ENCODE data around the gene NID2. TPM values are rescaled to one million over a fixed set of nuclear protein-coding genes. Genes with fewer than 3 reads are reported as not detected.
A peak's percentile ranks its signal among the peaks of the same experiment; 100 is the strongest.

Gene NID2
- total RNA-seq, 2 experiments from 2014 or later, result 0.30 to 0.33 TPM

GRCh38 chr14:52025310-52025709 lies 43.5 kb downstream of the NID2 start:
- POLR2A ChIA-PET, result no interaction called here
- H3K36me3 Mint-ChIP-seq (ENCODE audit: low read depth), result peaks cover 6% of the 10 kb centered on the region

GRCh38 chr14:52023518-52023917 lies 45.3 kb downstream of the NID2 start:
- CTCF ChIA-PET, result no interaction called here

More at GRCh38 chr14:52025310-52025709, 43.5 kb downstream of the NID2 start:
- peaks cover 28% of the 10 kb centered on the region for H3K4me1 Mint-ChIP-seq
- no peak overlapping the region for H3K4me3 Mint-ChIP-seq
- H3K27me3 Mint-ChIP-seq, result peaks cover 3% of the 10 kb centered on the region
- CTCF ChIA-PET, result interaction anchor here (1.8 kb wide), 1 partner anchor 10 kb away, joined by 5 read pairs; no protein-coding TSS in a partner anchor
- H3K27ac Mint-ChIP-seq, result no peak overlapping the region
- H3K9me3 Mint-ChIP-seq, result peaks cover 12% of the 10 kb centered on the region
- no peak for DNase-seq

DNA sequence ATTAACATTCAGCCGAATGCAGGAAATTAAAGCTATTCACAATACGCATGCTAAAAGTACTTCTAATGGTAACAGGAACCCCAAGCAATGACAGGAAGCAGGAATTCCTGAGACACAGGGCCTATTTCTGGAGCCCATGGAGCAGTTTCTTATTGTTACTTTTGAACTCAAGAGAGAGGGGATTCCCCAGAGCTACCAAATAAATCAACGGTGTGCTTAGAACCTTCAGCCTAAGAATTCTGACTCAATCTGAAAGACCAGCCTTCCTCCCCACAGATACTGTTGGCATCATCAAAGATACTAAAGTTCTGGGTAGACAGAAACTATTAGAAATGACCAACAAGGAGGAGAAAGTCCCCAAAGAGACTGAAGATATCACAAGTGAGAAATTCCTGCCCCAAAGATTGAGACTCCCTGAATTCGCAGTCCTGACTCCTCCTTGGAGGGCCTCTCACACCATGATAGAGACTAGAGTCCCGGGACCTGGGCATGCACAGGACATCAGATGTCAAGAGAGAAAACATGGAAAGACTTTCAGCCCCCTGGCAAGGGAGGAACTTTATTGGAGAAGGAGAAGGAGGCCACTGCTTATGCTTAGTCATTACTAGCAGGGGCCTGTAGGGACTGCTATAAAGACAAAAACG lies 46.8 kb downstream of the NID2 start:
- DNase-seq, result no peak
- no peak overlapping the region for H3K27ac Mint-ChIP-seq
- H3K4me1 Mint-ChIP-seq, result peaks cover 35% of the 10 kb centered on the region
- H3K9me3 Mint-ChIP-seq, result peaks cover 12% of the 10 kb centered on the region
- no peaks in the 10 kb centered on the region for H3K27me3 Mint-ChIP-seq
- POLR2A ChIA-PET, result no interaction called here
- H3K4me3 Mint-ChIP-seq, result no peak overlapping the region
- H3K36me3 Mint-ChIP-seq (ENCODE audit: low read depth), result peaks cover 6% of the 10 kb centered on the region
- CTCF ChIA-PET, result interaction anchor here (1.3 kb wide), 1 partner anchor 22 kb away, joined by 4 read pairs; no protein-coding TSS in a partner anchor

More at GRCh38 chr14:52023518-52023917, 45.3 kb downstream of the NID2 start:
- Mint-ChIP-seq H3K27ac (no peak overlapping the region), H3K4me1 (peaks cover 35% of the 10 kb centered on the region), H3K27me3 (peaks cover 2% of the 10 kb centered on the region), H3K36me3 (ENCODE audit: low read depth) (peaks cover 6% of the 10 kb centered on the region), H3K4me3 (no peak overlapping the region), H3K9me3 (peaks cover 12% of the 10 kb centered on the region)
- POLR2A ChIA-PET, result no interaction called here
- no peak for DNase-seq

- H3K4me3 Mint-ChIP-seq, result no peak overlapping the region
These were observed 47.8 kb downstream of the NID2 start for GRCh38 chr14:52020866-52021717.

DNA sequence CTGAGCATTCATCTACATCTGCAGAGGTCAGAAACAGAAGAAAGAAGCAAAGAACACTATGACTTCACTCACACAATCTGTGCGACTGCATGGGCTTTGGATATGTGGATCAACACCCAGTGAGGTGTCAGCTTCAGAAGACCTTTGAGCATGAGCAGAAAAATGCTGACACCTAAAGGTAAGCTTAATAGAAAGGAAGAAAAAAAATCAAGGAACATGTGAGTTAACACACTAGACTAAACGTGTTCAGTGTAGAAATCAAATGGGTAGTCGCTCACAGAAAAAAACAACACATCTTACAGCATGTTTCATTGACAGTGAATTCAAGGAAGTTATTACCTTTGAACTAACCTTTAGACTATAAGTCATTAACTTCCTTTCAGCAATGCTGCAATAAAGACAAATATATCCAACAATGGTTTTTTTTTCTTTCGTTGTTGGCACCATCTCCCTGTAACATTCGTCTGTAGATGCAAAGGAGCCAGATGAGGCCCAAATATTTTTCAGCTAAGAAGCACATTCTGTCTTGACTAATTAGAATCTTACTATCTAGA lies 48.6 kb downstream of the NID2 start:
- H3K27me3 Mint-ChIP-seq, result peaks cover 5% of the 10 kb centered on the region
- no peak overlapping the region for H3K4me3 Mint-ChIP-seq
- no peak for DNase-seq
- H3K27ac Mint-ChIP-seq, result no peak overlapping the region
- ChIA-PET POLR2A (no interaction called here), CTCF (interaction anchor here (0.6 to 1.7 kb wide), 5 partner anchors 9 to 1146 kb away, joined by 3 to 5 read pairs (median 4); no protein-coding TSS in a partner anchor)
- peaks cover 4% of the 10 kb centered on the region for H3K36me3 Mint-ChIP-seq (ENCODE audit: low read depth)
- peaks cover 12% of the 10 kb centered on the region for H3K9me3 Mint-ChIP-seq
- H3K4me1 Mint-ChIP-seq, result peaks cover 35% of the 10 kb centered on the region

More at GRCh38 chr14:52020866-52021717, 47.8 kb downstream of the NID2 start:
- Mint-ChIP-seq H3K36me3 (ENCODE audit: low read depth) (peaks cover 6% of the 10 kb centered on the region), H3K27me3 (peaks cover 5% of the 10 kb centered on the region), H3K9me3 (peaks cover 12% of the 10 kb centered on the region), H3K27ac (peak overlapping the region; percentile 73), H3K4me1 (peaks cover 35% of the 10 kb centered on the region)
- ChIA-PET POLR2A (no interaction called here), CTCF (interaction anchor here (1.3 kb wide), 1 partner anchor 23 kb away, joined by 4 read pairs; no protein-coding TSS in a partner anchor)
- no peak for DNase-seq

DNA sequence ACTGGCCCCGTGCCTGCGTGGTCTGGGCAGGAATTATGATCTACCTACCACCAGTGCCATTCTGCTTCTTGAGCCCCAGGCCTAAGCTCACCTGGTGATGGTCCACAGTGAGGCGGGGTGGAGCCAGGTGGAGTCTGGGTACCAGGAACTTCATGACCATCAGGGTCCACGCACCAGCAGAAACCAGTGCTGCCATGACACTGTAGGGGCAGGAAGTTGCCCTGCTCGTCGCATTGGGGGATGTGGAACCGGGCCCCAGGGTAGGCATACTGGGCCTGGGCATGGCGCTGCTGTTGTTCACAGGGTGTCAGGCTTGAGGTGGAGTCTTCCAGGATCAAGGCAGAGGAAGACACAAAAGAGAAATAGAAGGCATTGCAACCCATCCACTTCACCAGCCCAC lies 49.9 kb downstream of the NID2 start:
- POLR2A ChIA-PET, result no interaction called here
- CTCF ChIA-PET, result interaction anchor here (1.5 to 1.7 kb wide), 2 partner anchors 10 to 25 kb away, joined by 3 to 5 read pairs; no protein-coding TSS in a partner anchor
- Mint-ChIP-seq H3K4me3 (no peak overlapping the region), H3K9me3 (peaks cover 5% of the 10 kb centered on the region), H3K27ac (no peak overlapping the region), H3K27me3 (peaks cover 5% of the 10 kb centered on the region), H3K36me3 (ENCODE audit: low read depth) (peaks cover 4% of the 10 kb centered on the region), H3K4me1 (peaks cover 35% of the 10 kb centered on the region)
- no peak for DNase-seq

DNA sequence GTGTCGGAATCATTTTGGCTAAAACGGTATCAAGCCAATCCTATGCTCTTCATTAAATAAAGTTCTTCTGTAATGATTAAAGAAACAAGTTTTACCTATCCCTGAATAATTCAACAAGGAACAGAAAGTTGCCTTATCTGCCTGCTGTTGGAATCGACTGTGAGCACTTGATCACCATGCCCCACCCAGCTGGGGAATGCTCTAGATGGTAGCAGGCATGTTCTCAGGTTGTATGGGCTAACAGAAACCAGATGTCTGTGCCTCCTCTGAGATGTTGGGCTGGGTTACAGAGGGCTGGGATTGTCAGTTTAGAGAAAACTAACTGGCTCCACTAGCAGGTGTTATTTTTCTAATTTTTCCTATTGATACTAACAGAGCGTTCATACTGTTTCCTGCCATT lies 50.6 kb downstream of the NID2 start:
- H3K27me3 Mint-ChIP-seq, result peaks cover 5% of the 10 kb centered on the region
- ChIA-PET POLR2A (no interaction called here), CTCF (no interaction called here)
- DNase-seq, result no peak
- H3K4me3 Mint-ChIP-seq, result no peak overlapping the region
- H3K4me1 Mint-ChIP-seq, result peaks cover 35% of the 10 kb centered on the region
- H3K27ac Mint-ChIP-seq, result no peak overlapping the region
- peaks cover 4% of the 10 kb centered on the region for H3K9me3 Mint-ChIP-seq
- H3K36me3 Mint-ChIP-seq (ENCODE audit: low read depth), result peaks cover 4% of the 10 kb centered on the region

DNA sequence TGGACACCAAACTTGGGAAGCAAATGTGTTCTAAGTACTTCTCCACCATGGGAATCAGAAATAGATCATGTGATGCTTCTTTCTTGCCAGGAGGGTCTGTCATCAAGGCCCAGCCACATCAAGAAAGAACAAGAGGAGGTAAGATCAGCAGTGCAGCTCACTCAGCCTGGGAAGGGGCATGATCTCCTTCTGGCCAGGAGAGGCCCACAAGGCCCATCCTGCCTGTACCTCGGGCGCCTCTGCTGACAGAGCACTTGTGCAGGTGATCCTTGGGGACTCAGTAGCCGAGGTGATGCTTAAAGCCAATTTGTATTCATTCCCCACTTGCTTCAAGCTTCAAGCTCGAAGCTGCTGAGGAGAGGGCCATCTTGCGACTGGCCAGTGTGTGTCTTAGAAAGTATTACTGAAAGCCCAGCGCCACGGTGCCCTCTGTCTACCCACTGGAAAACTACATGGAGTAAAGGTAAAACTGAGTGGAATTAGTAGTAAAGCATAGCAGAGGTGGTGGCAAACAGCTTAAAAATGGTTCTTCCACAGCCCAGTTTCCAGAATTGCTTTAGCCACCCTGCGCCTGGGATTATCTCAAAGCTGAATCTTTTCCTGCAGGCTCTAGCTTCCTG lies 53.3 kb downstream of the NID2 start:
- no peak for DNase-seq
- Mint-ChIP-seq H3K4me3 (no peak overlapping the region), H3K27ac (no peak overlapping the region), H3K36me3 (ENCODE audit: low read depth) (peaks cover 13% of the 10 kb centered on the region), H3K9me3 (no peaks in the 10 kb centered on the region), H3K4me1 (peaks cover 9% of the 10 kb centered on the region), H3K27me3 (peaks cover 5% of the 10 kb centered on the region)
- ChIA-PET CTCF (interaction anchor here (0.8 to 1.6 kb wide), 3 partner anchors 9 to 38 kb away, joined by 3 to 5 read pairs (median 3); no protein-coding TSS in a partner anchor), POLR2A (no interaction called here)

- POLR2A ChIA-PET, result no interaction called here
- CTCF ChIA-PET, result interaction anchor here (0.8 to 1.6 kb wide), 2 partner anchors 10 to 37 kb away, joined by 3 to 5 read pairs; no protein-coding TSS in a partner anchor
- Mint-ChIP-seq H3K9me3 (no peaks in the 10 kb centered on the region), H3K36me3 (ENCODE audit: low read depth) (peaks cover 15% of the 10 kb centered on the region), H3K27me3 (peaks cover 5% of the 10 kb centered on the region), H3K4me1 (peaks cover 1% of the 10 kb centered on the region), H3K4me3 (no peak overlapping the region), H3K27ac (no peak overlapping the region)
- DNase-seq, result no peak
These were observed 54.1 kb downstream of the NID2 start for GRCh38 chr14:52014601-52015267.

DNA sequence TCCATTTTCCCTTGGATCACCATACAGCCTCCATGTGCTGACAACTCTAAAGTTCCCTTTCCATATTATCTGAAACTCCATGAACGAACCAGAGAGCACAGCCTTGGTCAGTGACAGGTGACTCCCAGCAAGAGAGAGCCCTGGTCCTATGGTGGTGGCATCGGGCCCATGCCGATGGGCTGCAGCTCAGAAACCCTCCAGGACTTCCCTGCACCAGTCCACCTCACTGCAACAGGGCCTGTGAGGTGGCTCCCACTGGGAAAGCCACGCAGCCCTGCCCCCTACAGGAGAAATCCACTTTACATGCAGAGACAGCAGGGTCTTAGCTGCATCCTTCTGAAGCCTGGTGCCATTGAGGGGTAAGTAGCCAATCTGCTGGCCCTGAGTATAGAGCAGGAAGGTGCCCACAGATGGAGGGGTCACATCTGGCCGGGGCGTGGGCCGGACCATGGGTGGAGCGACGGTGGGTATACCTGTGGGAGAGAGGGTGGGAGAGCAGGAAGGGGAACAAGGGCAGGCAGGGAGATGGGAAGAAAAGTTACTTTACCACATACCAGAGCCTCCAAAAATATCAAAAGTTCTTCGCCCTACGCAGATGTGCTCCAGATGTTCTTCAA lies 54.8 kb downstream of the NID2 start:
- no peaks in the 10 kb centered on the region for H3K9me3 Mint-ChIP-seq
- ChIA-PET CTCF (no interaction called here), POLR2A (no interaction called here)
- H3K27me3 Mint-ChIP-seq, result peaks cover 5% of the 10 kb centered on the region
- DNase-seq, result no peak
- no peak overlapping the region for H3K27ac Mint-ChIP-seq
- H3K4me1 Mint-ChIP-seq, result no peaks in the 10 kb centered on the region
- H3K4me3 Mint-ChIP-seq, result no peak overlapping the region
- H3K36me3 Mint-ChIP-seq (ENCODE audit: low read depth), result peaks cover 21% of the 10 kb centered on the region

GRCh38 chr14:52012635-52013034 lies 56.2 kb downstream of the NID2 start:
- peaks cover 32% of the 10 kb centered on the region for H3K36me3 Mint-ChIP-seq (ENCODE audit: low read depth)
- CTCF ChIA-PET, result no interaction called here
- no peak for DNase-seq
- POLR2A ChIA-PET, result no interaction called here
- no peak overlapping the region for H3K4me3 Mint-ChIP-seq
- H3K27me3 Mint-ChIP-seq, result peaks cover 5% of the 10 kb centered on the region
- H3K27ac Mint-ChIP-seq, result no peak overlapping the region
- no peaks in the 10 kb centered on the region for H3K4me1 Mint-ChIP-seq
- no peaks in the 10 kb centered on the region for H3K9me3 Mint-ChIP-seq

- ChIA-PET CTCF (no interaction called here), POLR2A (no interaction called here)
- Mint-ChIP-seq H3K4me3 (no peak overlapping the region), H3K27ac (no peak overlapping the region), H3K36me3 (ENCODE audit: low read depth) (peaks cover 38% of the 10 kb centered on the region), H3K9me3 (no peaks in the 10 kb centered on the region), H3K4me1 (no peaks in the 10 kb centered on the region), H3K27me3 (peaks cover 3% of the 10 kb centered on the region)
- no peak for DNase-seq
These were observed 57.3 kb downstream of the NID2 start for GRCh38 chr14:52011523-52011922.

Measured in activated CD4-positive, alpha-beta T cell treated with anti-CD3 and anti-CD28 coated beads, Interleukin-2, amount 10 ng/mL, durations not matched to agents 7 days and 5 days (primary cell).